Fibroblast of the aortic adventitia (primary cell): Measurements from ENCODE around the gene NYAP1. TPM values are rescaled to one million over a fixed set of nuclear protein-coding genes. Genes with fewer than 3 reads are reported as not detected.
"Not testable (repeated sequence)": the region's sequence is repeated elsewhere in the genome, so short reads cannot be mapped to it uniquely, and the experiment has no call there.

Experiments
- DNase-seq: peaks from one replicate; pipeline ENCODE4 v3.0.0-alpha.2; 2010; ENCODE audit warnings: low read depth
- H3K4me3 ChIP-seq: 2 replicates; pipeline ENCODE4 v1.5.1; 2011; ENCODE audit warnings: low read depth, mild to moderate bottlenecking, control low read depth, low read length, moderate library complexity
- total RNA-seq: library from RNA; depleted of rRNA; stranded (reverse); fragments of >200 nt; gene quantifications from 2 replicates; pipeline ENCODE4 v1.2.3, GENCODE V29; 2012; ENCODE audit warnings: low replicate concordance
- TF ChIP-seq, protein P1 (sequence below): IDR thresholded peaks from 2 replicates; pipeline ENCODE4 v1.5.1; 2011; ENCODE audit warnings: mild to moderate bottlenecking, low read length, control low read depth, inconsistent platforms; ENCODE audit not compliant: insufficient read depth

The NYAP1 gene
- 0.81 and 5.6 TPM in 2 replicates for total RNA-seq

DNA sequence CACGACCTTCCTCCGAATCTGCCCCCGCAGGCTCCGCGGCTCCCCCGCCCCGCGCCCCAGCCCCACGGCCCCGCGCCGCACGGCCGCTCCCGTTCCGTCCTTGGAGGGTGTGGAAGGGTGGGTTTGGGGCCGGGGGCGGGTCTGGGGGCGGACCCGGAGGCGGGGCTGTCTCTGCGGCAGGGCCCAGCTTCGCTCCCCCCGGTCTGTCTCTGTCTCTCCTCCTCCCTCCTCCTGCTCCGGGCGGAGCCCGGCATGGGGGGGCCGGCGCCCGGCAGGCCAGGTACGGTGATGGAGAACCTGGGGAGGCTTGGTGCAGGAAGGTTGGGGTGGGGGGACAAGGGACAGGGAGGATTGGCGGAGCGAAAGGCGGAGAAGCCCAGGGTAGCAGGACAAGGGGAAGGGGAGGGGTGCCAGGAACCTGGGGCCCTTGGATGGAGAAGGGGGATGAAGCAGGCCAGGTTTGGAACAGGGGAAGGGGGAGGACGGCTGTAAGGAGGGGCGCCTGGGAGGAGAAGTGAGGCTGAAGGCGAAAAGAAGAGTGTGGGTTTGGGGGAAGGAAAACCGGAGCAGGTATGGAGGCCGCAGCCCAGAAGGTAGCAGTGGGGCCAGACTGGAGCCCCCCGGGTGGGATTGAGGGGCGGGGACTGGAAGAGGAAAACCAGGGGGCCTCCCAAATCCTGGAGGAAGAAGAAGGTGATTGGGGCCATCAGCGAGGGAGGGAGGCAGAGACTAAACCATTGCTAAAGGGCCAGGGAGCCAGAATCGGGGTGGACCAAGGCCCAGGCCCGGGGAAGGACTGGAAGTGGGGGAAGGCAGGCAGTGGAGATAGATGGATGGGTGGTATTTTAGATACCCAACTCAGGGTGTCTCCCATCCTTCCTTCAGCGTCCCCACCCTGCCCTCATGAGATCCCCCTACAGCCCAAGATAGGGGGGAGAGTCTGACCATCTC lies at the start of gene NYAP1:
Gene NYAP1 (plus strand): TSS at position 206 of the 951 bp plus-strand sequence. CDS start 1,385 bp downstream, outside the sequence.
- DNase-seq, result peak; percentile 42
- TF ChIP-seq, protein P1, sequence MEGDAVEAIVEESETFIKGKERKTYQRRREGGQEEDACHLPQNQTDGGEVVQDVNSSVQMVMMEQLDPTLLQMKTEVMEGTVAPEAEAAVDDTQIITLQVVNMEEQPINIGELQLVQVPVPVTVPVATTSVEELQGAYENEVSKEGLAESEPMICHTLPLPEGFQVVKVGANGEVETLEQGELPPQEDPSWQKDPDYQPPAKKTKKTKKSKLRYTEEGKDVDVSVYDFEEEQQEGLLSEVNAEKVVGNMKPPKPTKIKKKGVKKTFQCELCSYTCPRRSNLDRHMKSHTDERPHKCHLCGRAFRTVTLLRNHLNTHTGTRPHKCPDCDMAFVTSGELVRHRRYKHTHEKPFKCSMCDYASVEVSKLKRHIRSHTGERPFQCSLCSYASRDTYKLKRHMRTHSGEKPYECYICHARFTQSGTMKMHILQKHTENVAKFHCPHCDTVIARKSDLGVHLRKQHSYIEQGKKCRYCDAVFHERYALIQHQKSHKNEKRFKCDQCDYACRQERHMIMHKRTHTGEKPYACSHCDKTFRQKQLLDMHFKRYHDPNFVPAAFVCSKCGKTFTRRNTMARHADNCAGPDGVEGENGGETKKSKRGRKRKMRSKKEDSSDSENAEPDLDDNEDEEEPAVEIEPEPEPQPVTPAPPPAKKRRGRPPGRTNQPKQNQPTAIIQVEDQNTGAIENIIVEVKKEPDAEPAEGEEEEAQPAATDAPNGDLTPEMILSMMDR, result no peak
- H3K4me3 ChIP-seq, result peak within 1 kb of the TSS; percentile 66

DNA sequence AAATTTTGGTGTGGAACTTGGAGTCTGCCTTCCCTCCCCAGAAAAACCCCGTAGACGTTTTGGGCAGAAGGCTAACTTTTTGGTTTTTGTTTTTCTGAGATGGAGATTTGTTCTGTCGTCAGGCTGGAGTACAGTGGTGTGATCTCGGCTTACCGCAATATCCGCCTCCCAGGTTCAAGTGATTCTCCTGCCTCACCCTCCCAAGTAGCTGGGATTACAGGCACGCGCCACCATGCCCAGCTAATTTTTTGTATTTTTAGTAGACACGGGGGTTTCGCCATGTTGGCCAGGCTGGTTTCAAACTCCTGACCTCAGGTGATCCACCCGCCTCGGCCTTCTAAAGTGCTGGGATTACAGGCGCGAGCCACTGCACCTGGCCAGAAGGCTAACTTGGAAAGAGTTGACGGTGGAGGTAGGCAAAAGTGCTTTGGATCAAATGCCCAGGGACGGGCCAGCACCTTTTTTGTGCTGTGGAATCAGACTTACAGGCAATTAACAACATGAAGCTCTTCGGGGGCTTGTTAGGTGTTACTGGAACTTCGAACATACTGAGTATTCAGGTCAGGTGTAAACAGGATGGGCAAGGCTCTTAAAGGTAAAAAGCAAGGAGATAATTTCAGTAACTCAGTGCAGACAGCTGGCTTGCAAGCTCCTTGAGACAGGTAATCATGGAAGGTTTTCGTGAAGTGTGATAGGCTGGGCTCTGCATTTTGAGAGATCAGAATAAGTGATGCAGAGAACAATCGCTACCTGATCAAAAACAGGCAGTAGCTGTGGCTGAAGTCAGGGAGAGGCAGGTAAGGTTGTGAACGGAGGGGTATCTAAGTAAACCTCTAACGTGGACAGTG lies 49.2 kb upstream of the NYAP1 start:
- TF ChIP-seq, protein P1, result no peak
- DNase-seq, result no peak
- peak overlapping the region; percentile 89 for H3K4me3 ChIP-seq

DNA sequence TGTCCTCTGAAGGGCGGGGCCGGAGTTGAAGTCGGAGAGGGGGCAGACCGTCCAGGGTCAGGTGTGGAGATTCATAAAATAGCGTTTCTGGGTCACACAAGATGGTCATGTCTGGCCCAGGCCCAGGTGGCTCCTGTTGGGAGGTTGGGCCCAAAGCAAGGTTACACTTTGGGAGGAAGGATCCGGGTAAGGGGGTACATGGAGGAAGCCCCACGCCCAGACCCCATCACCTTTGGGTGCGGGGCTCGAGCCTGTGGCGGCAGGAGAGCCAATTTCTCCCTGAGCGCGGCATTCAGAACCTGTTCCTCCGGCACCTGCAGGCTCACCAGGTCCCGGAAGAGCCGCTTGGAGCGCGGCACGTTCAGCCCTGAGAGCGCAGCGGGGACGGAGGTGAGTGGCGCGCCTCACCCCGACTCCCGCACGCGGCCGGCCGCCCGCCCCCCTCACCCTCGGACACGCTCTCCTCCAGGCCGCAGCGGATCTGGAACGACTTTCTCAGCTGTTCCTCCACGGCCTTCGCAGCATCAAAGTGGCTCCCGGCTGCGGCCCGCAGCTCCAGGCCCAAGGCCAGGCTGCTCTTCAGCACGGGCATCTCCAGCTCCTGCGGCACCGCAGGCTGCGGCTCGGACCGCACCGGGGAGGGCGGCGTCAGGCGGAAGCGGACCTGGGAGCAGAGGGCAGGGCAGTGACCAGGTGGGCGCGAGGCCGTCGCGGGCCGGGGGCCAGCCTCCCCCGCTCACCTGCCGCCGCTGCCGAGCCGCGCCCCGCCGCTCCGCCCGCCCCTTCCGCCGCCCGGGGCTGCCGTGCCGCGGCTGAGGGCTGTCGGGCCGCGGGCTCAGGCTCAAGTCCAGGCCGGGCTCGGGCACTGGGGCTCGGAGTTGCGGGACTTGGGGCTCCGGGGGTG lies 48.1 kb upstream of the NYAP1 start:
- peak overlapping the region; percentile 89 for H3K4me3 ChIP-seq
- TF ChIP-seq, protein P1, result no peak
- no peak for DNase-seq

DNA sequence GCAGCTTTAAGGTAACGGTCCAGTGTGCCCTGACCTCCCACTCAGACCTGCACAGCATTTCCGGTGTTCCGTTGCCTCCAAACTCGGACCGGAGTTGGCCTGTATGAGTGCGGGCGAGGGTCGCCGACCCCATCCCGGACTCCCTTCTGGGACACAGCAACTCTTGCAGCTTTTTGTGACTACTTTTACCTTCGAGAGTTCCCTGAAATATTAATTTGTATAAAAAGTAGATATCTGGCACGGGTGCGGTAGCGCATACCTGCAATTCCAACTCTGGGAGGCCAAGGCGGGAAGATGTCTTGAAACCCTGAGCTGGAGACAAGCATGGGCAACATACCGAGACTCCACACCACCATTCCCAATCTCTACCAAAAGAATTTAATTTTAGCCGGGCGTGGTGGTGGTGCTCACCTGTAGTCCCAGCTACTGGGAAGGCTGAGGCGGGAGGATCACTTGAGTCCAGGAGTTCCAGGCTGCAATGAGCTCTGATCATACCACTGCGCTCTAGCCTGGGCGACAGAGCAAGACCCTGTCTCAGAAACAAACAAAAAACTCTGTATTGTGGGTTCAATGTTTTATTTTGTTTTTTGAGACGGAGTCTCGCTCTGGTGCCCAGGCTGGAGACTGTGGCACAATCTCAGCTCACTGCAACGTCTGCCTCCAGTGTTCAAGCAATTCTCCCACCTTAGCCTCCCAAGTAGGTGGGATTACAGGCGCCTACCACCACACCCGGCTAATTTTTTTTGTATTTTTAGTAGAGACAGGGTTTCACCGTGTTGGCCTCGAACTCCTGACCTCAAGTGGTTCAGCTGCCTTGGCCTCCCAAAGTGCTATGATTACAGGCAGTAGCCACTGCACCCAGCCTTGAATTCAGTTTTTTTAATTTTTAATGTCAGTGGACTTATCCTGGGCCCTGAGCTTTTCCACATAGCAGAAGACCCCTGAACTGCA lies 46.3 kb upstream of the NYAP1 start:
- TF ChIP-seq, protein P1, result no peak
- no peak for DNase-seq
- no peak overlapping the region for H3K4me3 ChIP-seq

DNA sequence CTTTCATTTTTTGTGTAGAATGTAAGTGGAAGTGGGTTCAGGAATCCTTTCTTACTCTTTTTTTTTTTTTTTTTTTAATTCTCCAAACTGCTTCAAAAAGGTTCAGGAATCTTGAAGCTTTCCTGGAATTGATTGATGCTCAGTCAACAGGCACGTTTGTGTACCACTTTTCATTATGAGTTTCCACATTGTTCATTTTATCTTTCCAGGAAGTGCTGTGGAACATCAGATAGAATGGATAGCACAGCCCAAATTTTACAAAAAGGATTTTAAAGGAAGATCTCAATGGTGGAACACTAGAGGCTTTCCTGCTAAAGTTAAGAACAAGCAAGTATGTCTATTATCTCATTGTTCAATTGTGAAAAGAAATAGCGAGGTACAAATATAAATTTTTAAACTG lies 45.6 kb upstream of the NYAP1 start:
- no peak for DNase-seq
- no peak overlapping the region for H3K4me3 ChIP-seq
- TF ChIP-seq, protein P1, result no peak

GRCh38 chr7:100438731-100439130 lies 45.0 kb upstream of the NYAP1 start:
- DNase-seq, H3K4me3 ChIP-seq: not testable (repeated sequence)

DNA sequence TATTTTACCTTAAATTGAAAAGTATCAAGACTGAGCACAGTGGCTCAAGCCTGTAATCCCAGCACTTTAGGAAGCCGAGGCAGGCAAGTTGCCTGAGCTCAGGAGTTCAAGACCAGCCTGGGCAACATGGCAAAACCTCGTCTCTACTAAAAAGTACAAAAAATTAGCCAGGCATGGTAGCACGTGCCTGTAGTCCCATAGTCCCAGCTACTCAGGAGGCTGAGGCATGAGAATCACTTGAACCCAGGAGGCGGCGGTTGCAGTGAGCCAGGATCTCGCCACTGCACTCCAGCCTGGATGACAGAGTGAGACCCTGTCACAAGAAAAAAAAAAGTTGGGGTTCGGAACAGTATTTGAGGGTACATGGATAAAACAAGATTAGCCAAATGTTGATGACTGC lies 44.5 kb upstream of the NYAP1 start:
- not testable (repeated sequence) for H3K4me3 ChIP-seq, DNase-seq
